HFF-Myc (cell line): ENCODE results near the gene HEATR3.

Source experiments
- DNase-seq: peaks from one replicate; pipeline ENCODE4 v3.0.0-alpha.2; 2011; ENCODE audit warnings: low read depth; ENCODE audit errors: extremely low read depth
- H3K4me3 ChIP-seq: replicated peaks from 2 replicates; pipeline ENCODE4 v1.5.1; 2011; ENCODE audit warnings: low read depth, mild to moderate bottlenecking, control low read depth, low read length
- TF ChIP-seq, protein P1 (sequence below): IDR thresholded peaks from 2 replicates; pipeline ENCODE4 v1.5.1; 2012; ENCODE audit warnings: mild to moderate bottlenecking, low read depth, low read length, control low read depth; ENCODE audit errors: missing control alignments

The HEATR3 gene

DNA sequence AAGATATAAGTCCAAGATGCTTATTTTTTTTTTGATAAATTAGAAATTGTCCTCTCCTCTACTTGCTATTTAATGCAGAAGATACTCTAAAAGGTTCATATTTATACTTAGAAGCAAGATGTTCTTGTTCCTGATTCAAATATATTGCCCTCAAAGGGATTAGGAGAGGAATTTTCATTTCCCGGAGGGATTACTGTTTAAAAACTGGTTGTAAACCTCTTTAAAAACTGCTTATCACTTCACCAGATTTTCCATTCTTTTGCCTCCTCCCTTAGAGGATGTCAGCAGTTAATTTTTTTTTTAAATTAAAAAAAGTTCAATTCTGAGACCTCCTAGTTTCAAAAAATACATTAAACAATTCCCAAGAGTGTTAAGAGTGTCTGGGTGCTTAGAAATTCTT lies 90.2 kb downstream of the HEATR3 start:
- peak overlapping the region; percentile 92 for H3K4me3 ChIP-seq
- TF ChIP-seq, protein P1, sequence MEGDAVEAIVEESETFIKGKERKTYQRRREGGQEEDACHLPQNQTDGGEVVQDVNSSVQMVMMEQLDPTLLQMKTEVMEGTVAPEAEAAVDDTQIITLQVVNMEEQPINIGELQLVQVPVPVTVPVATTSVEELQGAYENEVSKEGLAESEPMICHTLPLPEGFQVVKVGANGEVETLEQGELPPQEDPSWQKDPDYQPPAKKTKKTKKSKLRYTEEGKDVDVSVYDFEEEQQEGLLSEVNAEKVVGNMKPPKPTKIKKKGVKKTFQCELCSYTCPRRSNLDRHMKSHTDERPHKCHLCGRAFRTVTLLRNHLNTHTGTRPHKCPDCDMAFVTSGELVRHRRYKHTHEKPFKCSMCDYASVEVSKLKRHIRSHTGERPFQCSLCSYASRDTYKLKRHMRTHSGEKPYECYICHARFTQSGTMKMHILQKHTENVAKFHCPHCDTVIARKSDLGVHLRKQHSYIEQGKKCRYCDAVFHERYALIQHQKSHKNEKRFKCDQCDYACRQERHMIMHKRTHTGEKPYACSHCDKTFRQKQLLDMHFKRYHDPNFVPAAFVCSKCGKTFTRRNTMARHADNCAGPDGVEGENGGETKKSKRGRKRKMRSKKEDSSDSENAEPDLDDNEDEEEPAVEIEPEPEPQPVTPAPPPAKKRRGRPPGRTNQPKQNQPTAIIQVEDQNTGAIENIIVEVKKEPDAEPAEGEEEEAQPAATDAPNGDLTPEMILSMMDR = no peak
- no peak for DNase-seq
